PC-9 (cell line): ENCODE results near the gene GAGE1. TPM values are rescaled to one million over a fixed set of nuclear protein-coding genes. Genes with fewer than 3 reads are reported as not detected.
"Not testable (repeated sequence)": the region's sequence is repeated elsewhere in the genome, so short reads cannot be mapped to it uniquely, and the experiment has no call there.

Experiments
- BruUV-seq: library from RNA; stranded (reverse); fragments of 400-500 nt; replicated peaks from 2 replicates; lab custom pipeline; 2021; lab: Mats Ljungman, UMichigan
- CTCF ChIA-PET: fragments of 300-600 bp; sonication (Branson Sonifier 250); formaldehyde crosslinking; loops from one replicate; lab custom pipeline; 2022; ENCODE audit warnings: antibody characterized with exemption; lab: Charles Lee
- POLR2A ChIA-PET: fragments of 300-600 bp; sonication (Branson Sonifier 250); formaldehyde crosslinking; loops from one replicate; lab custom pipeline; 2022; ENCODE audit warnings: antibody characterized with exemption; ENCODE audit not compliant: unreplicated experiment; lab: Charles Lee
- DNase-seq, 2 experiments: peaks; one replicate each; pipeline versions ENCODE4 v3.0.0 to v3.0.0-alpha.2; 2015 to 2022; ENCODE audit warnings: mixed read lengths in 1 of 2
- H2AFZ ChIP-seq: fragments of 200-600 bp; sonication (generic); 2 replicates; pipeline ENCODE4 v1.8.1; 2017; ENCODE audit warnings: antibody characterized with exemption
- H3F3A ChIP-seq: fragments of 200-600 bp; sonication (generic); 2 replicates; pipeline ENCODE4 v1.8.1; 2017; ENCODE audit warnings: antibody characterized with exemption, mild to moderate bottlenecking, low read depth; ENCODE audit not compliant: insufficient read depth
- H3K27ac ChIP-seq: fragments of 200-600 bp; sonication (generic); 2 replicates; pipeline ENCODE4 v1.6.1; 2016; ENCODE audit warnings: mixed run types
- H3K27me3 ChIP-seq: fragments of 200-600 bp; sonication (generic); 2 replicates; pipeline ENCODE4 v1.6.1; 2016; ENCODE audit warnings: low read depth, mixed run types; ENCODE audit not compliant: insufficient read depth
- H3K36me3 ChIP-seq: fragments of 200-600 bp; sonication (generic); 2 replicates; pipeline ENCODE4 v1.6.1; 2016; ENCODE audit warnings: low read depth, mixed run types
- H3K4me1 ChIP-seq: fragments of 200-600 bp; sonication (generic); replicated peaks from 2 replicates; pipeline ENCODE4 v1.6.1; 2016; ENCODE audit warnings: mixed run types; ENCODE audit not compliant: insufficient read depth
- H3K4me2 ChIP-seq: fragments of 200-600 bp; sonication (generic); 2 replicates; pipeline ENCODE4 v1.6.1; 2017; ENCODE audit warnings: mixed run types
- H3K4me3 ChIP-seq: fragments of 200-600 bp; sonication (generic); 2 replicates; pipeline ENCODE4 v1.6.1; 2016; ENCODE audit warnings: mixed run types
- H3K79me2 ChIP-seq: fragments of 200-600 bp; sonication (generic); 2 replicates; pipeline ENCODE4 v1.6.1; 2017; ENCODE audit warnings: low read depth, mixed run types
- H3K9me2 ChIP-seq: fragments of 200-600 bp; sonication (generic); 2 replicates; pipeline ENCODE4 v1.8.1; 2017; ENCODE audit warnings: mild to moderate bottlenecking; ENCODE audit not compliant: insufficient read depth
- H3K9me3 ChIP-seq: fragments of 200-600 bp; sonication (generic); 2 replicates; pipeline ENCODE4 v1.8.1; 2016; ENCODE audit warnings: low read depth; ENCODE audit not compliant: insufficient read depth
- H4K20me1 ChIP-seq: fragments of 200-600 bp; sonication (generic); 2 replicates; pipeline ENCODE4 v1.8.1; 2017; ENCODE audit not compliant: insufficient read depth
- EZH2 ChIP-seq: fragments of 200-600 bp; sonication (generic); IDR thresholded peaks from 2 replicates; pipeline ENCODE4 v1.8.0; 2017; ENCODE audit warnings: antibody characterized with exemption, low read depth
- intact Hi-C: fragments of 100-400 bp; cut with micrococcal nuclease; formaldehyde crosslinking; loops from one replicate; pipeline ENCODE4 v1.10.0; 2022; ENCODE audit not compliant: unreplicated experiment
- total RNA-seq: library from RNA; stranded (reverse); gene quantifications from 2 replicates; pipeline ENCODE4 v1.2.3, GENCODE V29; 2021
- TF ChIP-seq, protein P1 (sequence below): fragments of 200-600 bp; sonication (generic); conservative IDR thresholded peaks from 2 replicates; pipeline ENCODE4 v1.6.1; 2017; ENCODE audit warnings: mixed run types, antibody characterized with exemption, mild to moderate bottlenecking, moderate library complexity

The GAGE1 gene
- total RNA-seq, 1 experiment from 2014 or later: not detected

DNA sequence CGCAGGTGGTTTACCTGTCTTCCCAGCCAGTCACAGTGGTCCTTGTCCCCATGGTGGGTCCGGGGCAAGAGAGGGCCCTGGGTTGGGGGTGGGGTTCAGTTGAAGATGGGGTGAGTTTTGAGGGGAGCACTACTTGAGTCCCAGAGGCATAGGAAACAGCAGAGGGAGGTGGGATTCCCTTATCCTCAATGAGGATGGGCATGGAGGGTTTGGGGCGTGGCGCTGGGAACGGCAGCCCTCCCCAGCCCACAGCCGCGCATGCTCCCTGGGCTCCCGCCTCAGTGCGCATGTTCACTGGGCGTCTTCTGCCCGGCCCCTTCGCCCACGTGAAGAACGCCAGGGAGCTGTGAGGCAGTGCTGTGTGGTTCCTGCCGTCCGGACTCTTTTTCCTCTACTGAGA lies 9.6 kb upstream of the GAGE1 start, which contains the start of gene GAGE2A:
Gene GAGE2A, plus strand, starts transcription at position 301 of the 400 bp plus-strand sequence. CDS start 1,155 bp downstream, outside the sequence.
- H3K36me3 ChIP-seq, H2AFZ ChIP-seq, DNase-seq, H3K4me1 ChIP-seq, H3K9me2 ChIP-seq, H3K9me3 ChIP-seq, intact Hi-C loops, POLR2A ChIA-PET, H3K4me2 ChIP-seq, H3K4me3 ChIP-seq, H3F3A ChIP-seq, H3K27me3 ChIP-seq, BruUV-seq, CTCF ChIA-PET, H4K20me1 ChIP-seq, H3K27ac ChIP-seq, H3K79me2 ChIP-seq: not testable (repeated sequence)

DNA sequence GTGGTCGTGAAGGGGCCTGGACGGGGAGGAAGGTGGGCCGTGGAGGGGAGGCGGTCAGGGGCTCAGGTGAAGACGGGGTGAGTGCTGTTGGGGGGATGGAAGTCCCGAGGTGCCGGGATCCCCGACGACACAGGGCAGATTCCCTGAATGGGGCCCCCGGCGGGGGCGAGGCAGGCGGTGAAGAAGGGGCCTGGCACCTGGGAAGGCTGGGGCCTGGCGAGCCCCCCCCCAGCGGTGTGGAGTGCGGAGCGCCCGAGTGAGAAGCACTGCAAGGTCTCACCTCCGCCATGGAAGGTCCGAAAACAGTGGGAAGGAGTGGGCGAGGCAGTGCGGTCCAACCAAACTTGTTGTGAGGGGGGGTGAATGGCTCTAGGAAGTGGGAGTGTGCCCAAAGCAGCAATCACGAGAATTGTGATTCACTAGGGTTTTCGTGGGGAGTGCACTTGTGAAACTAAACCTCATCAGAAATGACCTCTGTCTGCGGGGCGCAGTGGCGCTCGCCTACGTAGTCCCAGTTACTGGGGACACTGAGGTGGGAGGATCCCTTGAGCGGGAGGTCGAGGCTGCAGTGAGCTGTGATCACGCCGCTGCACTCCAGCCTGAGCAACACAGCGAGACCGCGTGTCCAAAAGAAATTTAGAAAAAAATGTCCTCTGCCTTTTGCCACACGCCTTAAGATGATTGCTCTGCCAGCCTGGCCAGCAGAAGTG lies 8.9 kb upstream of the GAGE1 start:
- DNase-seq, H3K36me3 ChIP-seq, H2AFZ ChIP-seq, H3K4me2 ChIP-seq, H3K4me3 ChIP-seq, H3K27ac ChIP-seq, H3K9me2 ChIP-seq, CTCF ChIA-PET, H3K9me3 ChIP-seq, H4K20me1 ChIP-seq, H3F3A ChIP-seq, H3K27me3 ChIP-seq, POLR2A ChIA-PET, H3K4me1 ChIP-seq, intact Hi-C loops, BruUV-seq, H3K79me2 ChIP-seq: not testable (repeated sequence)

DNA sequence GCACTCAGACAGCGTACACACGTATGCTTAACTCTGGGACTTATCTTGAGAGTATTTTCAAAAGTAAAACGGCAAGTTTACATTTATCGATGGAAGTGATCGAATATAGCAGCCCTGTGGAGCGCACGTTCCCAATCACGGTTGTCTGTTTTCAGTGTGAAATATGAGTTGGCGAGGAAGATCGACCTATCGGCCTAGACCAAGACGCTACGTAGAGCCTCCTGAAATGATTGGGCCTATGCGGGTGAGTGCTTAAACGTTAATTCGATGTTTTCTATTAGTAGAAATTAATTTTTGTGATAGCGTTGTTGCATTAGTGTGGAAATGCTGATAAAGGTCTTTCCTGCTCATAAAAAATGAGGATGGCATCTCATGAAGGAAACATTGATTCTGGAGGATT lies 8.3 kb upstream of the GAGE1 start:
- H3K4me2 ChIP-seq, H2AFZ ChIP-seq, H3F3A ChIP-seq, H4K20me1 ChIP-seq, H3K27ac ChIP-seq, H3K4me3 ChIP-seq, BruUV-seq, intact Hi-C loops, CTCF ChIA-PET, H3K79me2 ChIP-seq, H3K36me3 ChIP-seq, DNase-seq, H3K9me2 ChIP-seq, H3K9me3 ChIP-seq, POLR2A ChIA-PET, H3K27me3 ChIP-seq, H3K4me1 ChIP-seq: not testable (repeated sequence)

DNA sequence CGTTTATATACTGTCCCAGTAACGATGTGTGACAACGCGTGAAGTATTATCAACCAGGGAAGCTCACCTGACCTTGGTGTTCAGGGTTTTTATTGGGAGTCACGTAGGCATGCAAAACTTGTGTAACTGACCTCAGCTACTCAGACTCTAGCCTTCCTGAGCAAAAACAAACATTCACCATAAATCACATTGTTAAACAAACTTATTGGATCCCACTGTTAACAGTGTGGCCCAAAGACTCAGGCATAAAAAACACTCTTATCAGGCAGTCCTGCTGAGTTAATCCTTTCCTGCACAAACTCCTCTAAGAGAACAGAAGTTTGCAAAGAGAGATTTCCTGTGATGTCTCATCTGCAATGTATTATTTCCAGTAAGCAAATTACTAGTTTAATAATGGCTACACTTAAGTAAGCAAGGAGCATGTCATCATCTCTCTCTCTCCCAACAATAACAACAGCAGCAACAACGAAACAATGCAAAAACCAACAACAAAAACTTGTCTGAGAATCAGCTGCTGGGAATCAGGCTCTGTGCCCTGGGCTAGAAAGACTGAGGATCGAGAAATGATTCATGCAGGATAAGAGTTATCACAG lies 12.0 kb downstream of the GAGE1 start:
- Histone ChIP-seq H3K27me3 (no peaks in the 10 kb centered on the region), H3K4me1 (no peaks in the 10 kb centered on the region), H3K36me3 (no peaks in the 10 kb centered on the region), H4K20me1 (no peaks in the 10 kb centered on the region), H3K79me2 (no peaks in the 10 kb centered on the region), H3K9me2 (no peaks in the 10 kb centered on the region), H3K4me2 (no peak overlapping the region), H3K4me3 (no peak overlapping the region), H3K27ac (no peak overlapping the region), H3K9me3 (no peaks in the 10 kb centered on the region), H2AFZ (no peak overlapping the region), H3F3A (no peaks in the 10 kb centered on the region)
- POLR2A ChIA-PET: no interaction called here
- BruUV-seq: no TSS peak
- intact Hi-C loops: no loop called here
- CTCF ChIA-PET: no interaction called here
- TF ChIP-seq, protein P1, sequence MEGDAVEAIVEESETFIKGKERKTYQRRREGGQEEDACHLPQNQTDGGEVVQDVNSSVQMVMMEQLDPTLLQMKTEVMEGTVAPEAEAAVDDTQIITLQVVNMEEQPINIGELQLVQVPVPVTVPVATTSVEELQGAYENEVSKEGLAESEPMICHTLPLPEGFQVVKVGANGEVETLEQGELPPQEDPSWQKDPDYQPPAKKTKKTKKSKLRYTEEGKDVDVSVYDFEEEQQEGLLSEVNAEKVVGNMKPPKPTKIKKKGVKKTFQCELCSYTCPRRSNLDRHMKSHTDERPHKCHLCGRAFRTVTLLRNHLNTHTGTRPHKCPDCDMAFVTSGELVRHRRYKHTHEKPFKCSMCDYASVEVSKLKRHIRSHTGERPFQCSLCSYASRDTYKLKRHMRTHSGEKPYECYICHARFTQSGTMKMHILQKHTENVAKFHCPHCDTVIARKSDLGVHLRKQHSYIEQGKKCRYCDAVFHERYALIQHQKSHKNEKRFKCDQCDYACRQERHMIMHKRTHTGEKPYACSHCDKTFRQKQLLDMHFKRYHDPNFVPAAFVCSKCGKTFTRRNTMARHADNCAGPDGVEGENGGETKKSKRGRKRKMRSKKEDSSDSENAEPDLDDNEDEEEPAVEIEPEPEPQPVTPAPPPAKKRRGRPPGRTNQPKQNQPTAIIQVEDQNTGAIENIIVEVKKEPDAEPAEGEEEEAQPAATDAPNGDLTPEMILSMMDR: no peak
- no peak for TF ChIP-seq EZH2
- DNase-seq: no peak
